ENCODE data around the gene GAMT.

Gene GAMT

GRCh38 chr19:1369214-1369805 lies 32.0 kb downstream of the GAMT start:
- H3K4me3 ChIP-seq (ENCODE audit: low read depth, low read length) = no peak overlapping the region
- TF ChIP-seq, protein P1, sequence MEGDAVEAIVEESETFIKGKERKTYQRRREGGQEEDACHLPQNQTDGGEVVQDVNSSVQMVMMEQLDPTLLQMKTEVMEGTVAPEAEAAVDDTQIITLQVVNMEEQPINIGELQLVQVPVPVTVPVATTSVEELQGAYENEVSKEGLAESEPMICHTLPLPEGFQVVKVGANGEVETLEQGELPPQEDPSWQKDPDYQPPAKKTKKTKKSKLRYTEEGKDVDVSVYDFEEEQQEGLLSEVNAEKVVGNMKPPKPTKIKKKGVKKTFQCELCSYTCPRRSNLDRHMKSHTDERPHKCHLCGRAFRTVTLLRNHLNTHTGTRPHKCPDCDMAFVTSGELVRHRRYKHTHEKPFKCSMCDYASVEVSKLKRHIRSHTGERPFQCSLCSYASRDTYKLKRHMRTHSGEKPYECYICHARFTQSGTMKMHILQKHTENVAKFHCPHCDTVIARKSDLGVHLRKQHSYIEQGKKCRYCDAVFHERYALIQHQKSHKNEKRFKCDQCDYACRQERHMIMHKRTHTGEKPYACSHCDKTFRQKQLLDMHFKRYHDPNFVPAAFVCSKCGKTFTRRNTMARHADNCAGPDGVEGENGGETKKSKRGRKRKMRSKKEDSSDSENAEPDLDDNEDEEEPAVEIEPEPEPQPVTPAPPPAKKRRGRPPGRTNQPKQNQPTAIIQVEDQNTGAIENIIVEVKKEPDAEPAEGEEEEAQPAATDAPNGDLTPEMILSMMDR (IDR thresholded peaks at IDR 0.05; ENCODE audit: control insufficient read depth, extremely low read depth, insufficient read depth) = no peak
- DNase-seq (ENCODE audit: low read depth) = no peak

- H3K4me3 ChIP-seq (ENCODE audit: low read depth, low read length) = no peak overlapping the region
- TF ChIP-seq, protein P1 (IDR thresholded peaks at IDR 0.05; ENCODE audit: control insufficient read depth, extremely low read depth, insufficient read depth) = no peak
- DNase-seq (ENCODE audit: low read depth) = no peak
Measured at GRCh38 chr19:1366899-1367870, 34.2 kb downstream of the GAMT start.

DNA sequence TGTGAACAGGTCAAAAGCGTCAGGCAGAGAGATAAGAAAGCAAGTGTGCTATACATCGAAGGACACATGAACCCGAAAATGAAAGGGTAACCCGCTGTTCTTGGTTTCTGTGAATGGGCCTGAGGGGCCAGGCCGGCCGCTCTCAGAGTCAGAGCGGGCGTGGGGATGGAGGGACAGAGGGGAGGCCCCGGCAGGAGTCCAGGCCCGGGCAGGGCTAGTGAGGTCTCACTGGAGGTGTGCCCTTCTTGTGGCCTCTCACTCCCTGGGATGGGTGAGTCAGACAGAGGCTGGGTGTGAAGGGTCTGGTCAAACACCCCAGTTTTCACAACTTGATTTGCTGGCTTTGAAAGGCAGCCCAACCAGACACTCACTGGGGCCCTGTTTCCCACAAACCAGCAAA lies 35.0 kb downstream of the GAMT start:
- TF ChIP-seq, protein P1 (IDR thresholded peaks at IDR 0.05; ENCODE audit: control insufficient read depth, extremely low read depth, insufficient read depth) = no peak
- no peak for DNase-seq (ENCODE audit: low read depth)
- no peak overlapping the region for H3K4me3 ChIP-seq (ENCODE audit: low read depth, low read length)

DNA sequence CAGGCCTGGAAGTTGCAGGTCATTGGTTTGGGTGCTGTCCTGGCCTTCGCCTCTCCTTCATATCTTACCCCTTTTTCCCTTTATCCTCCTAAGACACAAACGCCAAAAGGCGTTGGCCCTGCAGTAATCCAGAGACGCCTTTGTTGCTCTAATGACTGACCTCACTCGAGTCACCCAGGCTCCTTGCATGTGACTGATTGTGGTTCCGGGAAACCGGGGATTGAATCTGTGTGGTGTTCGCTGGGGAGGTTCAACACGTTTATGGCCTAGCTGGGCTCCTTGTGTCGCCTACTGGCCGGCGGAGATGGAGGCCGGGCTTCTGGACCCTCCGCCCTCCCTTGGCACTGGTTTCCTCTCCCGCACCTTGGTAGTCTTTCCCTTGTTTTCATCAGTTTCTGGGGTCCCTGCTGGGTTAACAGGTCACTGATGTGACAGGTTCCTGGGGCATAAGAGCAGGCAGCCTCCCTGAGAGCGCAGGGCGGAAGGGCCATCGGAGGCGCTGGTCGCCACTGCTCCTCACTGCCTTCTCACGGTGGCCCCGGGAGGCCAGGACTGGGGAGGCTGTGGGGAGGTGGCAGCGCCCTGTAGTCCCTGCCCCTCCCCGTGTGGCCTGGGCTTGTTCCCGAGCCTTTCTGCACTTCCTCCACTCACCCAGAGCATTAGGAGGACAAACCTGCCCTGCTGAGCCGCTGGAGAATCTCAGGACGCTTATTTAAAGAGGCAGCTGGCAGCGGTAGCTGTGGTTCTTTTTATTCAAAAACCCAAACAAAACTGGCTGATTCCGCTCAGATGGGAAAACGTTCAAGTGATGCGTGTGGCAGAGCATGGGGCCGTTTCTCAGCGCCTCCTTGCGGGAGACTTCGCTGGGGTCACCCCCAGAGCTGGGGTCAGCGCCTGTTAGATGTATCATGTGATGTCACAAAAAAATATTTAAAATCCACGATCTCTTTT lies 35.7 kb downstream of the GAMT start:
- DNase-seq (ENCODE audit: low read depth) = no peak
- no peak overlapping the region for H3K4me3 ChIP-seq (ENCODE audit: low read depth, low read length)
- TF ChIP-seq, protein P1 (IDR thresholded peaks at IDR 0.05; ENCODE audit: control insufficient read depth, extremely low read depth, insufficient read depth) = no peak

GRCh38 chr19:1364070-1364704 lies 37.2 kb downstream of the GAMT start:
- DNase-seq (ENCODE audit: low read depth) = no peak
- TF ChIP-seq, protein P1 (IDR thresholded peaks at IDR 0.05; ENCODE audit: control insufficient read depth, extremely low read depth, insufficient read depth) = no peak
- H3K4me3 ChIP-seq (ENCODE audit: low read depth, low read length) = no peak overlapping the region

DNA sequence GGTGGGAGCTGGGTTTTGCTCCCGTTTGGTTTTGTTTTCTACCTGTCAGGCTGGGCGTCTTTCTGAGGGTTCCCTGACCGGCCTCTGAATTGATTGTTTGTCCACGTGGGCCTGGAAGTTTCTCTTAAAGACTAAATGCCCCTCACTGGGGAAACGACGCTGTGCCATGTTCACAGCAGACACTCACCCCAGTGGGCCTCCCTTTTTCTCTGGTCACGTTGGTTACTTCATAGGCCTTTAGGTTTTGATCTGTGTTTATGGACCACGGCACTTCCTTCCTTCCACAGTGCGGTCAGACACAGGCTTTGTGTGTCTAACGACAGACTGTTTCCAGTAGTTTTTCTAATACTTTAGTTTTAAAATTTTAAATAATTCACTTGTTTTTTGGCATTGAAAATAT lies 37.7 kb downstream of the GAMT start:
- TF ChIP-seq, protein P1 (IDR thresholded peaks at IDR 0.05; ENCODE audit: control insufficient read depth, extremely low read depth, insufficient read depth) = no peak
- no peak for DNase-seq (ENCODE audit: low read depth)
- H3K4me3 ChIP-seq (ENCODE audit: low read depth, low read length) = no peak overlapping the region

Data from LNCaP clone FGC (cell line).